ENCODE measurements around the gene GADD45B. TPM values are rescaled to one million over a fixed set of nuclear protein-coding genes. Genes with fewer than 3 reads are reported as not detected.

The GADD45B gene
- polyA plus RNA-seq, 1 donor from 2014 or later = 98.0 TPM

DNA sequence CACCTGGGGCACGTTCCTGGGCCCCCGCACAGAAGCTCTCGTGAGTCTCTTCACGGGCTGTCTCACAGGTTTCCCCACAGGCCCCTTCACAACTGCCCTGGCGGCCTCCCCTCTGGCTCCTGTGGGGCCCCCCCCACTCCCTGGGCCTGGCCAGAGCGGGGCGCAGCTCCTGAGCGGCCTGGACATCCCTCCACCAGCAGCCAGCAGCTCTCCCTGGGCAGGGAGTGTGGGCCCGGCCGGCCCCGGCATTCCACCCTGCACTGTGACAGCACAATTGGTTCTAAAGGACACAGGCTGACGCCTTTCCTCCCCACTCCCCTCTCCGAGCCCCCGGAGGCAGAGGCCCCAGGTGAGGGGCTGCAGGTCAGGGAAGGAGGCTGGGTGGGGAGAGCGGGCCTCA, 39.0 kb upstream of the GADD45B start:
- H3K36me3 Mint-ChIP-seq = peaks cover 7% of the 10 kb centered on the region
- no peaks in the 10 kb centered on the region for H3K27me3 Mint-ChIP-seq
- H3K4me3 Mint-ChIP-seq = no peak overlapping the region
- no peaks in the 10 kb centered on the region for H3K9me3 Mint-ChIP-seq
- H3K4me1 Mint-ChIP-seq = no peaks in the 10 kb centered on the region
- no peak overlapping the region for H3K27ac Mint-ChIP-seq

DNA sequence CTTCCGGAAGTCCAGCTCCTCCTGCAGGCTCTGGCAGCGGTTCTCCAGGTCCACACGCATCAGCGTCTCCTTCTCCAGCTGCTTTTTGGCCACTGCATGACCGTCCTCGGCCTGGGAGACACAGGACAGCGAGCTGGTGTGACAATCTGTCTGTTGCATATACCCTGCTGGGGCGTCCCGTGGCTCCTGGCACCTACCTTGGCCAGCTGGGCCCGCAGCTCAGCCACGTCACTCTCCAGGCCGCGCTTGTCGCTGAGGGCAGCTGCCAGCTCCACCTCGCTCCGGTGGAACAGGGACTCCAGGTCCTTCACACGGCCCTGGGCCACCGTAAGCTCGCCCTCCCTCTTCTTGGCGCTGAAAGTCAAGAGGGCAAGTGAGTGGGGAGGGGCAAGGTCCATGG, 37.7 kb upstream of the GADD45B start:
- Mint-ChIP-seq H3K27ac (no peak overlapping the region), H3K9me3 (no peaks in the 10 kb centered on the region), H3K4me3 (no peak overlapping the region), H3K4me1 (no peaks in the 10 kb centered on the region), H3K36me3 (peaks cover 7% of the 10 kb centered on the region), H3K27me3 (no peaks in the 10 kb centered on the region)

DNA sequence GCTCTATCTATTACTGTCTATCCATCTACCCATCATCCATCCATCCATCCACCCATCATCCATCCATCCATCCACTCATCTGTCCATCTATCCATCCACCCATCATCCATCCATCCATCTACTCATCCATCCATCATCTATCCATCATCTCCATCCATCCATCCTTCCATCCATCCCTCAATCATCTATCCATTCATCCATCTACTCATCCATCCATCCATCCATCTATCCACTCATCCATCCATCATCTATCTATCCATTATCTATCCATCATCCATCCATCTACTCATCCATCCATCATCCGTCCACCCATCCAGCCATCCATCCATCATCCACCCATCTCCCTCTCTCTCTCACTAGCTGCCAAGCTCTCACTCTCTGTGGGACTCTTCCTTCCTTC, 35.4 kb upstream of the GADD45B start:
- Mint-ChIP-seq H3K4me1 (no peaks in the 10 kb centered on the region), H3K4me3 (no peak overlapping the region), H3K36me3 (peaks cover 6% of the 10 kb centered on the region), H3K27ac (no peak overlapping the region), H3K9me3 (no peaks in the 10 kb centered on the region), H3K27me3 (no peaks in the 10 kb centered on the region)

DNA sequence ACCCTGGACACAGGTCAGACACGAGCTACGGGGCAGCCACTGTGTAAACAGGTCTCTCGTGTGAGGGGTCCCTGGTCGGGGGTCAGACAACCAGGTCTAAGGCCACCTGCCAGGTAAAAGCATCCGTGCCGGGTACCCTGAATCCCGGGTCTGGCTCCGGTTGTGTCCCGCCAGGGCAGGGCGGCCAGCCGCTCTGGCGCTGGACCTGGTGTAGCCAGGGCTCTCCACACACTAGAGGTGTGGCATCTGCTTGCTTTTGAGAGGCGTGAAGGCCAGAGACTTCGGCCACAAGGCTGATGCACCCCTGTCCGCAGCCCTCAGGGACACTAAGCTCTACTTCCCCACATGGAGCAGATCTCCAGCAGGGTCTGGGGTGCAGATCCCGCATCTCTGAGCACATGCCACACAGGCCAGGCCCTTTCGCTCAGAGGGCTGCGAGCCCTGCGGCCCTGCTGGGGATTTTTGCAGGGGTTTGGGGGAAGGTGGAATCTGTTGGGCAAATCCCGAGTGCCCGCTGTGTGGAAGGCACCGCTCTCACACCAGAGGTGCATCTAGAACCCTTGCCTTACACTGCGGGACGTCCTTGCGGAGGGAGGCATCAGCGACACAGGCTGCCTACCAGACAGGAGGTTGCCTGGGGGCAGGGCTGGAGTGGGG, 34.7 kb upstream of the GADD45B start:
- Mint-ChIP-seq H3K4me1 (peaks cover 0 to under 1% (median 0%) of the 10 kb centered on the region in 3 donors), H3K27ac (no peak overlapping the region), H3K4me3 (no peak overlapping the region), H3K27me3 (no peaks in the 10 kb centered on the region), H3K36me3 (peaks cover 6% of the 10 kb centered on the region), H3K9me3 (no peaks in the 10 kb centered on the region)

DNA sequence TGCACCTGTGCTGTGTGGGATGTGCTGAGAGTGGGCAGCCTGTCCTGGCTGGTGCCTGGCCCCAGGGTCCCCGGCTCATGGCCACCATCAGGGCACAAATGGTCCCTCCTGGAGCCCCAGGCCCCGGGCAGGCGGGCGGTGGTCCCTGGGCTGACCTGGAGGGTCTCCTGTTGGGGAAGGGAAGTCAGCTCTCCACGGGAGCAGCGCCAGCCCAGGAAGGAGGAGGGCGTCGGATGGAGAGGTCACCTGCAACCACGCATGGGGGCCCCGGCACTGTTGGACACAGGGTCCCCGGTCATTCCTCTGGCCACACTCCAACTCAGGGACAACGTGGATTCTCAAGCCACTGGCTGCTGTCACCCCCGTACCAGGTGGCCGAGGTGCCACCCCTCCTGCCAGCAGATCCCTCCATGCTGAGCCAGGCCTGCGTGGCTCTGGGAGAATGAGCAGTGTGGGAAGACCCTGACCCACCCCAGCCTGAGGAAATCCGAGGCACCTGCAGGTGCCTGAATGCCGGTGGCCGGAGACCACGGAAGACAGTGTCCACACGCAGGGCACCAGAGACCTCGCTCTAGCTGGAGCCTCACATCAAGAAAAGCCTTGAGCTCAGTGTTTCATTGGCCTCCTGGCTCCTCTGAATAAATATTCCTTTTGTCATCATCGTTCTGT, 32.7 kb upstream of the GADD45B start:
- H3K9me3 Mint-ChIP-seq = no peaks in the 10 kb centered on the region
- peak overlapping the region in 1 of 3 donors; percentile 35 for H3K27ac Mint-ChIP-seq
- H3K4me3 Mint-ChIP-seq = no peak overlapping the region
- H3K4me1 Mint-ChIP-seq = peaks cover 4 to 5% (median 5%) of the 10 kb centered on the region in 3 donors
- no peaks in the 10 kb centered on the region for H3K27me3 Mint-ChIP-seq
- H3K36me3 Mint-ChIP-seq = peaks cover 3% of the 10 kb centered on the region

DNA sequence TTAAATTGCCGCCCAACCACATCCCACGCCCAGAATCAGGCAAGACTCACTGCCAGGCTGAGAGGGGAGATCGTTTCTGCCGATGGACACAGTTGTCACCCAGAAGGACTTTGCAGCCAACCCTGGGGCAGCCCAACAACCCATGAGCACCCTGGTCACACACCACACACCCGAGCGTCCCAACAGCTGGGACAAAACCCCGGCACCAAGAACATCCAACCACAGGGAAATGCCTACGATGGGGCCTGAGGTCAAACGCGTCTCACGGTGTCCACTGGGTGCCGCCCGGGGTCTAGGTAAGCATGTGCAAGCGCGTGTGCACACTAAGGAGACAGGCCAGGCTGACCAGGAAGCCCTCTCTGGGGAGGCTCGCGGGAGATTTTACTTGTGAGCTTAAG, 32.1 kb upstream of the GADD45B start:
- peaks cover 3% of the 10 kb centered on the region for H3K36me3 Mint-ChIP-seq
- no peaks in the 10 kb centered on the region for H3K9me3 Mint-ChIP-seq
- no peaks in the 10 kb centered on the region for H3K27me3 Mint-ChIP-seq
- H3K4me1 Mint-ChIP-seq = peaks cover 4 to 5% (median 5%) of the 10 kb centered on the region in 3 donors
- peak overlapping the region in 1 of 3 donors; percentile 35 for H3K27ac Mint-ChIP-seq
- H3K4me3 Mint-ChIP-seq = no peak overlapping the region

DNA sequence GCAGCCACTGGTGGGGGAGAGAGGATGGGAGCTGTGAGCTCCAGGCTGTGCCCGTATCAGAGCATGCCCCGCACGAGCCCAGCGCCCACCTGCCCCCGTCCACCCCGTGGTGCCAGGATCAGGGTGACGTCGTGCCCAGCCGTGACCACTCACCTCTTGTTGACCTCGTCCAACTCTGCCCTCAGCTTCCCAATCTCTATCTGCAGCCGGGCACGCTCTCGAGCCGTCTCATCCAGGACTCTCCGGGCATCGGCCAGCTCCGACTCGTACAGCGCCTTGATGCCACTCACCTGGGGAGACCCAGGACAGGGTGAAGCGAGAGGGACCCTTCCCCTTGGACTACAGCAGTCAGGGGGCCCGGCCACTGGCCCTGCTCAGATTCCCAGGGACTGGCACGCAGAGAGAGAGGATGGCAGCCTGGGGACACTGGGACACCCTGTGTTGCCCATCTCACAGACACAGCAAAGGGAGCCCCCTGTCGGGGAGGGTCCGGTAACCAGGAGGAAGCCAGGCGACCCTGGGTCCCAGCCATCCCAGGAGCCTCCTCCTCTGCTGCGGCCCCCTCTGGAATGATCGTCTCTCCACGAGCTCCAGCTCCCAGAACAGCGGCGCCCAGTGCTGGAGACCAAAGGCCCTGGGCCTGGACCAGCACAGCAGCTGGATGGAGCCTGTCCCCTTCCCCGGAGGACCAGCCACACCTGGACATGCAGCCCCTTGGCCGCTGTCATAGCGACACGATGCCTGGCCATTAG, 31.5 kb upstream of the GADD45B start:
- no peak overlapping the region for H3K27ac Mint-ChIP-seq
- no peaks in the 10 kb centered on the region for H3K9me3 Mint-ChIP-seq
- H3K4me1 Mint-ChIP-seq = peaks cover 4 to 5% (median 5%) of the 10 kb centered on the region in 3 donors
- H3K27me3 Mint-ChIP-seq = no peaks in the 10 kb centered on the region
- H3K4me3 Mint-ChIP-seq = no peak overlapping the region
- peaks cover 3% of the 10 kb centered on the region for H3K36me3 Mint-ChIP-seq

DNA sequence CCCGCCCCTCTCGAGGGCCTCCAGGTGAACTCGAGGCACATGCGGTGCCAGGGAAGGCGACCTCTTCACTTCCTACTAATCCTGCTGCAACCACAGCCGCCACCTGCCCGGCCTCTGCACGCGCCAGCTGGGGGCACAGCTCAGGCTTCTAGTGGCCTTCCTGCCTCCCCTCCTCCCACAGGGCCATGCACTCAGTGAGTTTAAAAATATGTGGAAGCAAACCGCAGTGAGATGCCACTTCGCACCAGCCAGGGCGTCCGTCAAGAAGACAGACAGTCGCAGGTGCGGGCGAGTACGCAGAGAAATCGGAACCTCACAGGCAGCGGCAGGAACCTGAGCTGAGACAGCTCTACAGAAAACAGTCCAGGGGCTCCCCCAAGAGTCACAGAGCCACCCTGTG, 29.5 kb upstream of the GADD45B start:
- no peaks in the 10 kb centered on the region for H3K27me3 Mint-ChIP-seq
- H3K4me3 Mint-ChIP-seq = peak overlapping the region in 3 of 4 donors; percentile 67 to 81 (median 73)
- peaks cover 5 to 6% (median 5%) of the 10 kb centered on the region in 3 donors for H3K4me1 Mint-ChIP-seq
- peaks cover 2% of the 10 kb centered on the region for H3K36me3 Mint-ChIP-seq
- H3K9me3 Mint-ChIP-seq = no peaks in the 10 kb centered on the region
- peak overlapping the region in 2 of 3 donors; percentile 82 to 87 for H3K27ac Mint-ChIP-seq

DNA sequence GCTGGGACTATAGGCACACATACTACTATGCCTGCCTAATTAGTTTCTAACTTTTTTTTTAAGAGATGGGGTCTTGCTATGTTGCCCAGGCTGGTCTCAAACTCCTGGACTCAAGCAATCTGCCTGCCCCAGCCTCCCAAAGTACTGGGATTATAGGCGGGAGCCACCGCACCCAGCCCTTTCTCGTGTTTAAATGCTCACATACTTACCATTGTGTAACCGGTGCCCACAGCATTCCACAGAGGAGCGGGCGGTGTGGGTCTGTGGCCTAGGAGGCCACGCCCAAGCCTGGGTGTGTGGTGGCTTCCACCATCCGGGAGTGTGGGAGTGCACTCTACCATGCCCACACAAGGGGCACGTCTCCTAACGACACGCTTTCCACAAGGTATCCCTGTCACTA, 26.9 kb upstream of the GADD45B start:
- H3K36me3 Mint-ChIP-seq = peaks cover 2% of the 10 kb centered on the region
- no peak overlapping the region for H3K27ac Mint-ChIP-seq
- peaks cover 5 to 10% (median 5%) of the 10 kb centered on the region in 3 donors for H3K4me1 Mint-ChIP-seq
- peak overlapping the region in 1 of 4 donors; percentile 23 for H3K4me3 Mint-ChIP-seq
- no peaks in the 10 kb centered on the region for H3K27me3 Mint-ChIP-seq
- no peaks in the 10 kb centered on the region for H3K9me3 Mint-ChIP-seq

DNA sequence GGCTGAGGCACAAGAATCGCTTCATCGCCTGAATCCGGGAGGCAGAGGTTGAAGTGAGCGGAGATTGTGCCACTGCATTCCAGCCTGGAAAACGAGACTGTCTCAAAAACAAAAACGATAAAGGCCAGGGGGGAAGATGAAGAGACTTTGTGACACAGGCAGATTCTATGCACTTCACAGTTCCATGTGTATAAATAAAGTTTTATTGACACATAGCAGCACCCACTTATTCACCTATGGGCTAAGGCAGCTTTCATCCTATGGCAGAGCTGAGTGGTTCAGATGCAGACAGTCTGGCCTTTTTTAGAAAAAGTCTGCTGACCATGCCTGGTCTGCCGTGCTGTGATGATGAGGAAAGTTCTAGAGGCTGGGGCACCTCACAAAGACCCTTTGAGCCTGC, 24.8 kb upstream of the GADD45B start:
- no peak overlapping the region for H3K4me3 Mint-ChIP-seq
- H3K9me3 Mint-ChIP-seq = no peaks in the 10 kb centered on the region
- H3K36me3 Mint-ChIP-seq = no peaks in the 10 kb centered on the region
- no peaks in the 10 kb centered on the region for H3K27me3 Mint-ChIP-seq
- H3K4me1 Mint-ChIP-seq = peaks cover 5 to 15% (median 10%) of the 10 kb centered on the region in 3 donors
- H3K27ac Mint-ChIP-seq = no peak overlapping the region

DNA sequence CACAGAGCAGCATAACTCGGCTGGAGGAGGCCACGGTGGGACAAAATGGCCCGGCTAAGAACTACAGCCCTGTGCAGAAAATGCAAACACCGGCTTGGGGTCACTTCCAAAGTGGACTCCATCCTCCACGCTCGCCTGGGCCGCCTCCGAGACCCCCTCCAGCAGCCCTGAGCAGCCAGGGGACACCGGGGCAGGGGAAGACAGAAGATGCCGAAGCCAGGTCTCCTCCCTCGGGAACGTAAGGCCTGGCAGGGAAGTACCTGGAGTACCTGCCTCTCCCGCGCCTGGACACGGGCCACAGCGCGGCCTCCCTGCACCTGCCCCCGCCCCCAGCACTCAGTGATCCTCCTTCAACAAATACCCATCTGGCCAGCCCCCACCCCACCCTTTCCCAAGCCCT, 24.2 kb upstream of the GADD45B start:
- no peaks in the 10 kb centered on the region for H3K36me3 Mint-ChIP-seq
- H3K4me3 Mint-ChIP-seq = peak overlapping the region in 1 of 4 donors; percentile 55
- no peaks in the 10 kb centered on the region for H3K27me3 Mint-ChIP-seq
- H3K4me1 Mint-ChIP-seq = peaks cover under 1 to 10% (median 5%) of the 10 kb centered on the region in 3 donors
- H3K27ac Mint-ChIP-seq = peak overlapping the region in 1 of 3 donors; percentile 55
- no peaks in the 10 kb centered on the region for H3K9me3 Mint-ChIP-seq

DNA sequence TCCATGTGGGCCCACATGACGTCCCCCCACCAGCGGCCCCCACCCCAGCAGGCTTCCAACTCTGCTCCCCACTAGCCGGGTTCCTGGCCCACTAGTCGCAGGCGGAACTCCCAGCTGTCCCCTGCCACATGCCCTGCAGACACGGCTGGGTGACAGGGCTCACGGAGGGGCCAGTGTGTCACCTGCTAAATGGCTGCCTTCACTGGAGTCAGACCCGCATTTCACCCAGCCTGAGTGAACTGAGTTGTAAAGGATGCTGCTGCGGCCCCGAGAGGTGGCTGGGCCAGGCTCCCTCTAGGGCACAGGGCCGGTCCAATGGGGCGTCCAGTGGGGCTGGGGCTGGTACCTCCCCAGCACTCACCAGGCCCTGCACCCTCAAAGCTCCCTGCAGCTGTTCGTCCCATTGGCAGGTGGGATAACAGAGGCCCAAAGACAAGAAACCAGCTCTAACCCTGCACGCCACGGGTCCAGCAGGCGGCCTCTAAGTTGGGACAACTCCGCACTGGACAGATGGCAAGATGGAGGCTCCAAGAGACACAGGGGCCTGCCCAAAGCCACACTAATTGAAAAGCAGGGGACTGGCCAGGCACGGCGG, 22.4 kb upstream of the GADD45B start:
- H3K4me1 Mint-ChIP-seq = peaks cover 9 to 15% (median 10%) of the 10 kb centered on the region in 3 donors
- peak overlapping the region in 2 of 3 donors; percentile 29 to 39 for H3K27ac Mint-ChIP-seq
- peak overlapping the region in 2 of 4 donors; percentile 45 to 68 for H3K4me3 Mint-ChIP-seq
- no peaks in the 10 kb centered on the region for H3K9me3 Mint-ChIP-seq
- no peaks in the 10 kb centered on the region for H3K27me3 Mint-ChIP-seq
- peaks cover 2% of the 10 kb centered on the region for H3K36me3 Mint-ChIP-seq

DNA sequence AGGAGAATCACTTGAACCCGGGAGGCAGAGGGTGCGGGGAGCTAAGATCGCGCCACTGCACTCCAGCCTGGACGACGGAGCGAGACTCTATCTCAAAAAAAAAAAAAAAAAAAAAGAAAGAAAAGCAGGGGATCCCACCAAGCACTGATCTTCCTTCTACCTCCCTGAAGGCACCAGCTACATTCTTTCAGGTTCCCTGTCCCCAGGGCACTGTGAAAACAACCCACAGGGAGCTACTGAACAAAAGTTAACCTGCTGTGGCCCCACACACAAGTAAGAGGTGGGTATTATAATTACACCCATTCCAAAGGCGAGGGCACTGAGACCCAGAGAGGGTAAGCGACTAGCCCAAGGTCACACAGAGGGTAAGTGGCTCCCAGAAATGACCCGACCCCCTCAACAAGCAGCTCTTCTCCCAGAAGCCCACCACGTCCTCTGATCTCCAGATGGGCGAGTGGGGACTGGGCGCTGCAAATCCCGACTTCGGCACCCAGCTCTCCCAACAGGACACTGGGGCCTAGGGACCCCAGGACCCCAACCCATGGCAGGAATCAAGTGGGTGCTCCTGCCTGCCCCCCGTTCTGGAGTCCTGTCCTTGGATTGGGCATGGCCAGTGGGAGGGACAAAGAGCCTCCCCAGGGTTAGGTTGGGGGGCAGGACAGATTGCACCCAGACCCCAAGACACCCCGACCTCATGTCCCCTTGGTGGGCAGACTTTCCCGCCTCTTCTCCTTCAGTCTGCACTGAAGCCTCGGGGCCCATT, 21.5 kb upstream of the GADD45B start:
- no peaks in the 10 kb centered on the region for H3K27me3 Mint-ChIP-seq
- H3K4me1 Mint-ChIP-seq = peaks cover 9 to 15% (median 10%) of the 10 kb centered on the region in 3 donors
- peak overlapping the region; percentile 29 to 92 (median 91) for H3K27ac Mint-ChIP-seq
- H3K4me3 Mint-ChIP-seq = peak overlapping the region; percentile 63 to 85 (median 69)
- peaks cover 2% of the 10 kb centered on the region for H3K36me3 Mint-ChIP-seq
- H3K9me3 Mint-ChIP-seq = no peaks in the 10 kb centered on the region
